Measurements from ENCODE around the gene CD7.
"Not testable (repeated sequence)": the region's sequence is repeated elsewhere in the genome, so short reads cannot be mapped to it uniquely, and the experiment has no call there.

Gene CD7

GRCh38 chr17:82317394-82318168 is at the start of gene CD7:
Gene CD7 (minus strand): TSS chr17:82317608. CDS start chr17:82317495, 113 bp downstream.
- no peak for DNase-seq (ENCODE audit: low spot score)
- no peak for FAIRE-seq

- FAIRE-seq (no peak), DNase-seq (ENCODE audit: low spot score) (no peak)
Observed at GRCh38 chr17:82366749-82367148, 49.3 kb upstream of the CD7 start.

- DNase-seq (ENCODE audit: low spot score): no peak
- FAIRE-seq: no peak
Observed at GRCh38 chr17:82365606-82366295, 48.3 kb upstream of the CD7 start.

- DNase-seq (ENCODE audit: low spot score) (no peak), FAIRE-seq (no peak)
Observed at GRCh38 chr17:82361885-82362633, 44.7 kb upstream of the CD7 start.

DNA sequence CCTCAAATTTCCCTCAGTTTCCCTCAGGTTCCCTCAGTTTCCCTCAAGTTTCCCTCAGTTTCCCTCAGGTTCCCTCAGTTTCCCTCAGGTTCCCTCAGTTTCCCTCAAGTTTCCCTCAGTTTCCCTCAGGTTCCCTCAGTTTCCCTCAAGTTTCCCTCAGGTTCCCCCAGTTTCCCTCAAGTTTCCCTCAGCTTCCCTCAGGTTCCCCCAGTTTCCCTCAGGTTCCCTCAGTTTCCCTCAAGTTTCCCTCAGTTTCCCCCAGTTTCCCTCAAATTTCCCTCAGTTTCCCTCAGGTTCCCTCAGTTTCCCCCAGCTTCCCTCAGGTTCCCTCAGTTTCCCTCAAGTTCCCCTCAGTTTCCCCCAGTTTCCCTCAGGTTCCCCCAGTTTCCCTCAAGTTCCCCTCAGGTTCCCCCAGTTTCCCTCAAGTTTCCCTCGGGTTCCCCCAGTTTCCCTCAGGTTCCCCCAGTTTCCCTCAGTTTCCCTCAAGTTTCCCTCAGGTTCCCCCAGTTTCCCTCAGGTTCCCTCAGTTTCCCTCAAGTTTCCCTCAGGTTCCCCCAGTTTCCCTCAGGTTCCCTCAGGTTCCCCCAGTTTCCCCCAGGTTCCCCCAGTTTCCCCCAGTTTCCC is 42.2 kb upstream of the CD7 start:
- not testable (repeated sequence) for FAIRE-seq; DNase-seq (ENCODE audit: low spot score)

DNA sequence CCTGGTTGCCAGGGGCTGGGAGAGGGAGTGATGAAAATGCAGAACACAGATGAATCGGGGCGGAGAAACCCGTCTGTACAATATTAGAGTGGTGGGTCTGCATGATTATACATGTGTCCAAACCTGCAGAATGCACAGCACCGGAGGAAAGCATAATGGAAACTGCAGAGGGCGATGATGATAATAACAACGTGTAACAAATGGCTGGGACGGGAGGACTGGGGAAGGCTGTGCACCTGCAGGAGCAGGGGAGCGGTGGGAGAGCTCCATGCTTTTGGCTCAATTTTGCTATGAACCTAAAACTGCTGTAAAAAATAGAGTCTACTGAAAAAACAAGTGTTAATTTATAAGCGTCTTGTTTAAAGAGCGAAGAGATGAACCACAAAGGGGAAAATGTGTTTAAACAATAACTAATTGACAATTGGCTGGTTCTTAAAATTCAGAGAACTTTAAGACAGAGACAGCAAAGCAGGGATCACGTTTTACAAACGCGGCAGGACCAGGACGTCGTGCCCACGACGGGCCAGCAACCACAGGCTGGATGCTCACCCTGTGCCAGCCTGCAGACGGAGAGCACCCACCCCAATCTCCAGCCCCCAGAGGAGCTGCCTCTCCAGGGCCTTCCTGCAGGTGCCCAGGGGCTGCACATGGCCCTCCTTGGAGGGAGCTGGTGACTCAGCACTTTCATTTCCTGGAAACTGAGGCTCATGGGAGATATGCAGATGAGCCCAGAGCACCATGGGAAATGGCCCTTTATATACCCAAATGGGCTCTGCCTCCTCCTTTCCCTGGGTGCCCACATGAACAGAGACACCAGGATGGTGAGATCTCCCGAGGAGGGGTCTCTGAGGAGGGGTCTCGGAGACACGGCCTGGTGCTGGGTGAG is 41.3 kb upstream of the CD7 start, which contains the start of gene TEX19:
TEX19 (plus strand) TSS at position 783 of the 886 bp plus-strand sequence. CDS start 2,904 bp downstream, outside the sequence.
- no peak for DNase-seq (ENCODE audit: low spot score)
- no peak for FAIRE-seq

GRCh38 chr17:82357394-82357793 is 40.0 kb upstream of the CD7 start:
- FAIRE-seq (no peak), DNase-seq (ENCODE audit: low spot score) (no peak)

DNA sequence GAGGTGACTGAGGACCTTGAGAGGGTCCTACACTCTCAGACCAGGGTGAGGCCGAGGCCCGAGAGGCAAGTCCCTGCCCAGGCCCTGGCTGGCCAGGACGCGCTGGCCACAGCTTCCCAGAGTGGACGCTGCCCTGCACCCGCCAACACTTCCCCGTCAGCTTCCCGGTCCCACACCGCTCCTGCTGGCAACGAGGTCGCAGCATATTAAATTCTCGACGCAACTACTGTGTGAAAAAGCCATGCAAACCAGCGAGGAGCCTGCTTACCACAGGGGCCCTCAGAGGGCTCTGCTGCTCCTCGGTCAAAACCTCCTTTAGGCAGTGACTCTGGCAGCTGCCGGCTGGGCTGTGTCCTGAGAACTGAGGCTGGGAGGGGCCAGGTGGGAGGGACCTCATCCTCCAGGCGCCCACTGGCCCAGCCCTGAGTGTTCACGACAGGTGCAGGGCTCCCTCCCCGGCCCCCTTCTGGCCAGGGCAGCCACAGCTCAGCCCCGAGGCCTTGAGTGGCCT is 39.5 kb upstream of the CD7 start:
- FAIRE-seq (no peak), DNase-seq (ENCODE audit: low spot score) (no peak)

- DNase-seq (ENCODE audit: low spot score): no peak
- FAIRE-seq: no peak
Observed at GRCh38 chr17:82355770-82356427, 38.5 kb upstream of the CD7 start.

DNA sequence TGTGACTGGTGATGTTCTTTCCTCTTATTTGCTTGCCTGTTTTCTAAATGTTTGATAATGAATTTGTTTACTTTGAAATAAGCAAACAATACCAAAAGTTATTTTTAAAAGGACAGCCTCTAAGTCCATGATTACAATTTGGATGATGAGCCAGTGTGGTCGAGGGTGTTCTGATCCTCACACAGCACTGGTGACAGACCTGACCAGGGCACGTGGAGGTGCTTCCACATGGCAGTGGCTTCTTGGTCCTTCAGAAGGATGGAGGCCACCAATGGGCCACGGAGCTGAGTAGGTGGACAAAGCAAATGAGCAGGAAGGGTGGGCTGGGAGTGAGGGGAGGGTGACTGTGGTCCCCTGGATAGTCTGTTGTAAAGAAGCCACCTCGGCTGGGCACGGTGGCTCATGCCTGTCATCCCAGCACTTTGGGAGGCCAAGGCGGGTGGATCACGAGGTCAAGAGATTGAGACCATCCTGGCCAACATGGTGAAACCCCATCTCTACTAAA is 37.4 kb upstream of the CD7 start:
- no peak for DNase-seq (ENCODE audit: low spot score)
- no peak for FAIRE-seq

GRCh38 chr17:82353484-82353883 is 36.1 kb upstream of the CD7 start:
- DNase-seq (ENCODE audit: low spot score) (no peak), FAIRE-seq (no peak)

DNA sequence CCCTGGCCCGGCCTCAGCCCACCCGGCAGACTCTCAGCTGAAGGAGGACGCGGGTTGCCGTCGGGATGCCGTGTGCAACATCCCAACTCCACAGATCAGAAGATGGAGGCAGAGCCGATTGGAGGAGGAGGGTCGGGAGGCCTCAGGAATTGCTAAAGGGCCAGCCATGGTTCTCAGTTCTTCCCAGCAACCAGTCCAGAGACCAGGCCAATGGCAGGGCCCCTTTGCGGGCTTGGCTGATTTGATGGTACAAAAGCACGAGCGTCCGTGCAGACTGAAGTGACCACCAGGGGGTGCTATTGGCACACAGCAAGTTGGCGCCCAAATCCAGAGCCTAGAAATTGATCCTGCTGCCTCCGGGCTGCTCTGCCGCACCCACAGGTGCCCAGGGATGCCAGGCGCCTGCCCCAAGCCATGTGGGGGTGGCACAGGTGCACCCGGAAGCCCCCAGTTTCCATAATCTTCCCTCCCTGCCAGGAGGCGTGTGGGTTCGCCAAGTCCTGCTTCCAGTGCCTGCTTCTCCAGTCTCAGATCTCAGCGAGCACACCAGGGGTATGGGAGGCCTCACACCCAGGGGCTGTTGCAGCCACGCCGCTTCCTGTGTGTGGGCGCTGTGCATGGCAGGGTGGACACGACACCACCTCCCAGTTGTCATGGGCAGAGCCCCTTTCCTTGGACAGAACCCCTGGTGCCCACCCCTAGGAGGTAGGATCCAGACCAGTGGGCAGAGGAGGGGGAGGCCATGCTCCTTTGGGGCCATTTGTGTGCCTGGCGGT is 34.5 kb upstream of the CD7 start:
- FAIRE-seq: no peak
- peak; percentile 69 for DNase-seq (ENCODE audit: low spot score)

GRCh38 chr17:82351254-82351712 is 33.9 kb upstream of the CD7 start:
- FAIRE-seq: no peak

DNA sequence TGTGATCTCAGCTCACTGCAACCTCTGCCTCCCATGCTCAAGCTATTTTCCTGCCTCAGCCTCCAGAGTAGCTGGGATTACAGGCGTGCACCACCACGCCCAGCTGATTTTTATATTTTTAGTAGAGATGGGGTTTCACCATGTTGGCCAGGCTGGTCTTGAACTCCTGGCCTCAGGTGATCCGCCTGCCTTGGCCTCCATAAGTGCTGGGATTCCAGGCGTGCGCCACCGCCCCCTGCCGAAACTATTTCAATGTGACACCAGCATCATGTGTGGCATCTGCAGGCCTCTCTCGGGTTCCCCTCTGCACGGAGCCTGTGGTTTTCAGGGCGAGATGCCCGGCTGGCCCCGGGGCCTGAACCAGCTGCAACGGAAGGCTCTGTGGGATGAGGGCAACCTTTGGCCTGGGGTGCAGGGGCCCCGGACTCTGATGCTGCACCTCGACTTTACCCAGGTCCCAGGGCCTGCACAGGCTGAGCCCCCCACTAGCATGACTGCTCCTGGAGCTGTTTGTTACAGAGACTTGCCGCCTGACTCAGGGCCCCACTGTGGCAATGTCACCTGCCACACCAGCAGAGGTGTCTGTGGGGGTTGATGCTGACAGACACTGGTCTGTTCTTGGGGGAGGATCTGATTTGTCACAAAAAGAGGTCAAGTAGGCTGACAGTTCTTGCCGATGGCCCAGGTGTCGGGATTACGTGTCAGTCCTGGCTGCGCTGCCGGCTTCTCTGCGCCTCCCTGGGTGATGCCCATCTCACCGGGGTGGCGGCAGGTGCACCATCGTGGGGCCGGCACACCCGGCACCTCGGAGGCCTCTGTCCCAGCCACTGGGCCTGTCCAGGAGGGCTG is 33.0 kb upstream of the CD7 start:
- no peak for FAIRE-seq
- DNase-seq (ENCODE audit: low spot score): no peak

More at GRCh38 chr17:82351254-82351712, 33.9 kb upstream of the CD7 start:
- no peak for DNase-seq (ENCODE audit: low spot score)

- FAIRE-seq (no peak), DNase-seq (ENCODE audit: low spot score) (no peak)
Observed at GRCh38 chr17:82349287-82349701, 31.9 kb upstream of the CD7 start.

GRCh38 chr17:82348866-82349265 is 31.5 kb upstream of the CD7 start:
- DNase-seq (ENCODE audit: low spot score) (no peak), FAIRE-seq (no peak)

GRCh38 chr17:82348434-82348833 is 31.0 kb upstream of the CD7 start:
- no peak for FAIRE-seq
- DNase-seq (ENCODE audit: low spot score): no peak

GRCh38 chr17:82347994-82348393 is 30.6 kb upstream of the CD7 start:
- FAIRE-seq; DNase-seq (ENCODE audit: low spot score): not testable (repeated sequence)

Data from RCC 7860 (cell line).